NB4 (cell line): Measurements from ENCODE around the gene AUH.
A peak's percentile ranks its signal among the peaks of the same experiment; 100 is the strongest.

Experiments
- POLR2A ChIP-seq: IDR thresholded peaks from 2 replicates; pipeline ENCODE4 v1.6.1; 2011; ENCODE audit warnings: mild to moderate bottlenecking; ENCODE audit not compliant: insufficient read length; ENCODE audit errors: extremely low read depth
- TF ChIP-seq, protein P1 (sequence below): IDR thresholded peaks from 2 replicates; pipeline ENCODE4 v1.6.1; 2011; ENCODE audit warnings: low read depth, low read length

- TF ChIP-seq POLR2A: no peak
- TF ChIP-seq, protein P1, sequence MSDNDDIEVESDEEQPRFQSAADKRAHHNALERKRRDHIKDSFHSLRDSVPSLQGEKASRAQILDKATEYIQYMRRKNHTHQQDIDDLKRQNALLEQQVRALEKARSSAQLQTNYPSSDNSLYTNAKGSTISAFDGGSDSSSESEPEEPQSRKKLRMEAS: peak; percentile 47; the same call in 1 of the 2 replicates
These were observed 186.9 kb downstream of the AUH start for GRCh38 chr9:91174772-91175171.
